NCI-H774 (cell line): ENCODE data around the gene ANKZF1.
"Not testable (repeated sequence)": the region's sequence is repeated elsewhere in the genome, so short reads cannot be mapped to it uniquely, and the experiment has no call there.

Experiments
- DNase-seq: peaks from one replicate; lab custom pipeline; 2025; lab: John Stamatoyannopoulos, UW

Gene ANKZF1, protein sequence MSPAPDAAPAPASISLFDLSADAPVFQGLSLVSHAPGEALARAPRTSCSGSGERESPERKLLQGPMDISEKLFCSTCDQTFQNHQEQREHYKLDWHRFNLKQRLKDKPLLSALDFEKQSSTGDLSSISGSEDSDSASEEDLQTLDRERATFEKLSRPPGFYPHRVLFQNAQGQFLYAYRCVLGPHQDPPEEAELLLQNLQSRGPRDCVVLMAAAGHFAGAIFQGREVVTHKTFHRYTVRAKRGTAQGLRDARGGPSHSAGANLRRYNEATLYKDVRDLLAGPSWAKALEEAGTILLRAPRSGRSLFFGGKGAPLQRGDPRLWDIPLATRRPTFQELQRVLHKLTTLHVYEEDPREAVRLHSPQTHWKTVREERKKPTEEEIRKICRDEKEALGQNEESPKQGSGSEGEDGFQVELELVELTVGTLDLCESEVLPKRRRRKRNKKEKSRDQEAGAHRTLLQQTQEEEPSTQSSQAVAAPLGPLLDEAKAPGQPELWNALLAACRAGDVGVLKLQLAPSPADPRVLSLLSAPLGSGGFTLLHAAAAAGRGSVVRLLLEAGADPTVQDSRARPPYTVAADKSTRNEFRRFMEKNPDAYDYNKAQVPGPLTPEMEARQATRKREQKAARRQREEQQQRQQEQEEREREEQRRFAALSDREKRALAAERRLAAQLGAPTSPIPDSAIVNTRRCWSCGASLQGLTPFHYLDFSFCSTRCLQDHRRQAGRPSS

DNA sequence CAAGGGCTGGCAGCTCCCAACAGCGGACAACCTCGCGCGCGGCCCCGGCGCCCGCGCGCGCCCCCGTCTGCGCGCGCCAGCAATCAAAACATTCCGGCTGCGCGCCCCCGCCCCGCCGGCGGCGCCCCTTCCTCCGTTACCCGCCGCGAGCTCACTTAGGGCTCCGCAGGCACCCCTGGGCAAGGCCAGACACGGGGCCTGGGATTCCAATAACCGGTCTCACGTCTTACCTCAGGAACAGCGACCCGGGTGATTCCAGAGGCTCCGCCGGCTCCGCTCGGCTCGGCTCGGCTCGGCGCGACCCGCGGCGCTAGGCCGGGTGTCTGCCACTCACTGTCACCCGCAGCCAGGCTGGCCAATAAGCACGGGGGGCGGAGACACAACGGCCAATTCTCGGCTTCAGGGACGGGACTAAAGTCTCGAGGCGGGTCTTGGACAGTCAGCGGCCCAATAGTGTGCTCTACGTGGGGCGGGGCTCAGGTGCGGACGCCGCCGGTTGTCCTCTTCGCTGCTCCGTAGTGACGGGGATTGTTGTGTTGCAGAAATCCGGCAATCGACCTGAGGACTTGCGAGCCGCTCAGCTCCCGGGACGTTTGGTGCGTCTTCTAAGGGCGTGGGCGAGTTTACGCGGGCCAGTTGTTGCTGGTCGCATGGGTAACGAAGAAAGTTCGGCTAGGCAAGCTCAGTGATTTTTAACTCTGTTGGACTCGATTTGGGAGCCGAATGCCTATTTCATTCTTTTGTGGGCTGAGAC is at the start of gene ANKZF1, which contains the start of gene ATG9A:
ANKZF1 (plus strand) TSS at position 502 of the 754 bp plus-strand sequence. CDS start 452 bp downstream, outside the sequence.
ATG9A (minus strand) TSS at position 332 of the 754 bp plus-strand sequence. CDS start 1,612 bp downstream, outside the sequence.
- peak; percentile 98 for DNase-seq

DNA sequence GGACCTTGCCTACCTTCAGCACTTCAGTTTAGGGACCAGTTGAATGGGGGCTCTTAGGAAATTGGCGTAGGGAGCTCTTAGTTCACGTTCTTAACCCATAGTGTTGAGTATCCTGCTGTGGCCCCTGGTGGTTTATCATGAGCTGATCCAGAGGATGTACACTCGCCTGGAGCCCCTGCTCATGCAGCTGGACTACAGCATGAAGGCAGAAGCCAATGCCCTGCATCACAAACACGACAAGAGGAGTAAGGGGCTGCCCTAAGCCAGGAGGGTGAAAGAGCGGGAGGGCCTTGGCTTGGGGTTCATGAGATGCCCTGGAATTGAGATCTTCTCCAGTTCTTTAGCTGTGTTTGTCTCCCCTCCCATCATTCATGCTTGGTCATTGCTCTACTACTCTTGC is 48.6 kb upstream of the ANKZF1 start:
- DNase-seq, result no peak

DNA sequence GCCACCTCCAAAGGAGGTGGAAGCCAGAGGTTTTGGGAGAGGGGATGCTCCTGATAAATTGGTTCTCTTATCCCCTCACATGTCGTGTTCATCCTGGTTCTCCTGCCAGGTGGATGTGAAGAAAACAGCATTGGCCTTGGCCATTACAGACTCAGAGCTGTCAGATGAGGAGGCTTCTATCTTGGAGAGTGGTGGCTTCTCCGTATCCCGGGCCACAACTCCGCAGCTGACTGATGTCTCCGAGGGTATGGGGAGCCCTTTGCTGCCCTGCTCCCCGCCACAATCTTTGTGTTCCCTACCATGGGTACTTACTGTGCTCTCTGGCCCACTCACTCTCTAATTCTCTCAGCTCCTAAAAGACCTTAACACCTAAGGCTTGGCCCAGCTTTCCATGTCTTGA is 48.1 kb upstream of the ANKZF1 start:
- DNase-seq, result no peak

DNA sequence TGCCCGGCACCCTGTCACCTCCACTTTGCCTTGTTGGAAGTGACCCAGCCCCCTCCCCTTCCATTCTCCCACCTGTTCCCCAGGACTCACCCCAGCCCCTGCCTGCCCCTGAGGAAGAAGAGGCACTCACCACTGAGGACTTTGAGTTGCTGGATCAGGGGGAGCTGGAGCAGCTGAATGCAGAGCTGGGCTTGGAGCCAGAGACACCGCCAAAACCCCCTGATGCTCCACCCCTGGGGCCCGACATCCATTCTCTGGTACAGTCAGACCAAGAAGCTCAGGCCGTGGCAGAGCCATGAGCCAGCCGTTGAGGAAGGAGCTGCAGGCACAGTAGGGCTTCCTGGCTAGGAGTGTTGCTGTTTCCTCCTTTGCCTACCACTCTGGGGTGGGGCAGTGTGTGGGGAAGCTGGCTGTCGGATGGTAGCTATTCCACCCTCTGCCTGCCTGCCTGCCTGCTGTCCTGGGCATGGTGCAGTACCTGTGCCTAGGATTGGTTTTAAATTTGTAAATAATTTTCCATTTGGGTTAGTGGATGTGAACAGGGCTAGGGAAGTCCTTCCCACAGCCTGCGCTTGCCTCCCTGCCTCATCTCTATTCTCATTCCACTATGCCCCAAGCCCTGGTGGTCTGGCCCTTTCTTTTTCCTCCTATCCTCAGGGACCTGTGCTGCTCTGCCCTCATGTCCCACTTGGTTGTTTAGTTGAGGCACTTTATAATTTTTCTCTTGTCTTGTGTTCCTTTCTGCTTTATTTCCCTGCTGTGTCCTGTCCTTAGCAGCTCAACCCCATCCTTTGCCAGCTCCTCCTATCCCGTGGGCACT is 47.1 kb upstream of the ANKZF1 start:
- no peak for DNase-seq

DNA sequence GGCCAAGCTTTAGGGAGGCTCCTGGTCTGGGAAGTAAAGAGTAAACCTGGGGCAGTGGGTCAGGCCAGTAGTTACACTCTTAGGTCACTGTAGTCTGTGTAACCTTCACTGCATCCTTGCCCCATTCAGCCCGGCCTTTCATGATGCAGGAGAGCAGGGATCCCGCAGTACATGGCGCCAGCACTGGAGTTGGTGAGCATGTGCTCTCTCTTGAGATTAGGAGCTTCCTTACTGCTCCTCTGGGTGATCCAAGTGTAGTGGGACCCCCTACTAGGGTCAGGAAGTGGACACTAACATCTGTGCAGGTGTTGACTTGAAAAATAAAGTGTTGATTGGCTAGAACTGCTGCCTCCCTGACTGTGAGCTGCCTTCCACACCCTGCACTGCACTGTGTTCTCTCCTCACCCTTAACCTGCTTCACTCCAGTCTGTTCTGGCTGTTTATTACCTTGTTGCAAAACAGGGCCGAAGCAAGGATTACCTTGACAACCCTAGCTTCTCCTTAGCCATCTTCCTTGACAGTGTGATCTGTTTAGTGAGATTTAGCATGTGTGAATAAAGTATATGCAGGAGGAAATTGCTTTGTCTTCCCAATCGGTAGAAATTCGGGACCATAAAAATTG is 46.3 kb upstream of the ANKZF1 start:
- no peak for DNase-seq

DNA sequence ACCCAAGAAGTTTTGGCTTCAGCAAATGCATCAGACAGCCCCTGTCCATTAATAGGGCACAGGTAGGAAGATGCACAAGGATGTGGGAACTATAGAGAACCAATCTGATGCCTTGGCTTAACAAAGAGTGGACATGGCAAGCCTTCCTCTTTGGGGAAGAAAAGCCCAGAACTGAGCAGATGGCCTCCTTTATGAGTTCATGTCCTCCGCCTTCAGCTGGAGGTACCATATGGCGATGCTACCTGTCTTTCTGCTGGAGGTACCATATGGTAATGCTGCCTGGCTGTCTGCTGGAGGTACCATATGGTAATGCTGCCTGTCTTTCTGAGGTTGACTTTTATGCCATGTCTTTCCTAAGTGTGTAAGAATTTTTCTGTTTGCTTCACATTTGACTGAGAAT is 45.5 kb upstream of the ANKZF1 start:
- DNase-seq, result no peak

DNA sequence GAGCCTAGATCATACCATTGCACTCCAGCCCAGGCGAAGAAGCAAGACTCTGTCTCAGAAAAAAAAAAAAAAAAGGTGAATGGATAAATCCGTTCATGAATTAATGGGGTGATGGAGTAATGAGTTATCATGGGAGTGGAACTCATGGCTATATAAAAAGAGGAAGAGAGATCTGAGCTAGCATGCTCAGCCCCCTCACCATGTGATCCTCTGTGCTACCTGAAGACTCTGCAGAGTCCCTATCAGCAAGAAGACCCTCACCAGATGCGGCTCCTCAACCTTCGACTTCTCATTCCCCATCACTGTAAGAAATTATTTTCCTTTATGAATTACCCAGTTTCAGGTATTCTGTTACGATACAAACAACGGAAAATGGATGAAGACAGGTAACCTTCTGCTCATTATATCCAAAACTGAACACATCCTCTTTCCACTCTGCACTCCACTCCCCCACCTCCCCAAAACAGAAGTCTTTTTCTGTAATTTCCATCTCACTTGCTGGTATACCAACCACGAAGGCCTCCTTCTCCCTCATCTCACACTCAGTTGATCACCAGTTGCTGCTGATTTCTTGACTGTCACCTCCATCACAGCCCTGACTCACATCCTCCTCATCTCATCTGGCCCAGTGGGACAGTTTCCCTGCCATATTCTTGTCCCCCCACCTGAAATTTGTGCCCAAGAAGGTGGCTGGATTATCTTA is 42.7 kb upstream of the ANKZF1 start:
- DNase-seq, result no peak

DNA sequence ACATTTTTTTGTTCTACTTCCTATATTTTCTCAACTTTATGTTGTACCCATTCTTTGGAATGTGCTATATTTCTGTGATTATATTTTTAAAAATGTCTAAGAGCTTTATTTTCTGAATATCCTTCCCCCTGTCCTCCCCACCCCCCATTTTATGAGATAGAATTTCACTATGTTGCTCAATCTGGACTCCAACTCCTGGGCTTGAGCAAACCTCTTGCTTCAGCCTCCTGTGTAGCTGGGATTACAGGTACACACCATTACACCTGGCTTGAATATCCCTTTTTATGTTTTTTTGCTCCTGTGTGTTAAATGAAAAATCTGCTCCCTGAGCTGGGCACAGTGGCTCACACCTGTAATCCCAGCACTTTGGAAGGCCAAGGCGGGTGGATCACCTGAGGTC is 32.2 kb upstream of the ANKZF1 start:
- DNase-seq, result no peak

DNA sequence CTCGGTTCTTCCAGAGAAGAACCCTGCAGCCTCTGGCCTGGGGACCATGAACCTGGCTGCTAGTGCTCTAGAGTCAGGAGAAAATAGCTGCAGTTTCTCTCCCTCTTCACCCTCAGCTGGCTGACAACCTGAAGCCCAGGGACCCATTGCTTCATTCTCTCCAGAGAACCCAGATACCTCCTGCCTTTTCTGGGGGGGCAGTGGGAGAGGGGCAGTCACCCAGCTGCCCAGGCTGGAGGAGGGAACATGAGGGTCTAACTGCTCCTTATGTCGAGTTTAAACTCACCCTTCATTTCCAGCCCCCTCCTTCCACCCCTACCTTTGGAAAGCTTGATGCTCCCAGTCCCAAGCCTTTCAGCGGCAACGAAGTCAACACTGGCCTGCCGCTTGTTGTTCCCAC is 30.6 kb upstream of the ANKZF1 start:
- no peak for DNase-seq

DNA sequence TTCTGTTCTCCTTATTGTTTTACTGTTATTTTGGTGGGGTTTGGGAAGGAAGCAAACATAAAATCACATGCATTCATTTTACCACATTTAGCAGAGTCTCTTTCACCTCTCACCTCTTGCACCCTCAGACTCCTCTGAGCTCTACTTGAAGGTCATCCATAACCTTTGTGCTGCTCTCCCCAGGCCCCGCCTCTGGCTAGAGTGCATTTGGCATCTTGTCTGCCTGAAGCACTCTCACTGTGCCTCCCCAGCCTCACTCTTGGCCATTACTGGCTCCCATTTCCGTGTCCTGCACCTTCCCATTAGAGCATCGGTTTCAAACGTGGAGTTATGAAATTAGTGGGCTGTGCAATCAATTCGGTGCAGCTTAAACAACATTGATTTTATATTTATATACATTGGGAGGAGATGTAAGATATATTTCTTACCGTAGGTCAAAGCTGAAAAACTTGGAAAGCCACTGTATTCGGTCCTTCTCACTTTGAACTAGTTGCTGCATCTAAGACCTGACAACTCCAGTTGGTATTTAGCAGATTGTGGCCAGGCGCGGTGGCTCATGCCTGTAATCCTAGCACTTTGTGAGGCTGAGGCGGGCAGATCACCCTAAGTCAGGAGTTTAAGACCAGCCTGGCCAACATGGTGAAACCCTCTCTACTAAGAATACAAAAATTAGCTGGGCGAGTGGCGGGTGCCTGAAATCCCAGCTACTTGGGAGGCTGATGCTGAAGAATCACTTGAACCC is 30.0 kb upstream of the ANKZF1 start:
- no peak for DNase-seq

DNA sequence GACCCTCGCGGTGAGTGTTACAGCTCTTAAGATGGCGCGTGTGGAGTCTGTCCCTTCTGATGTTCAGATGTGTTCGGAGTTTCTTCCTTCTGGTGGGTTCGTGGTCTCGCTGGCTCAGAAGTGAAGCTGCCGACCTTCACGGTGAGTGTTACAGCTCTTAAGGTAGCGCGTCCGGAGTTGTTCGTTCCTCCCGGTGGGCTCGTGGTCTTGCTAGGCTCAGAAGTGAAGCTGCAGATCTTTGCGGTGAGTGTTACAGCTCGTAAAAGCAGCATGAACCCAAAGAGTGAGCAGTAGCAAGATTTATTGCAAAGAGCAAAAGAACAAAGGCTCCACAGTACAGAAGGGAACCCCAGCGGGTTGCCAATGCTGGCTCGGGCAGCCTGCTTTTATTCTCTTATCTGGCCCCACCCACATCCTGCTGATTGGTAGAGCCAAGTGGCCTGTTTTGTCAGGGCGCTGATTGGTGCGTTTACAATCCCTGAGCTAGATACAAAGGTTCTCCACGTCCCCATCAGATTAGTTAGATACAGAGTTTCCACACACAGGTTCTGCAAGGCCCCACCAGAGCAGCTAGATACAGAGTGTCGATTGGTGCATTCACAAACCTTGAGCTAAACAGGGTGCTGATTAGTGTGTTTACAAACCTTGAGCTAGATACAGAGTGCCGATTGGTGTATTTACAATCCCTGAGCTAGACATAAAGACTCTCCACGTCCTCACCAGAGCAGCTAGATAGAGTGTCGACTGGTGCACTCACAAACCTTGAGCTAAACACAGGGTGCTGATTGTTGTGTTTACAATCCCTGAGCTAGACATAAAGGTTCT is 28.9 kb upstream of the ANKZF1 start:
- not testable (repeated sequence) for DNase-seq

DNA sequence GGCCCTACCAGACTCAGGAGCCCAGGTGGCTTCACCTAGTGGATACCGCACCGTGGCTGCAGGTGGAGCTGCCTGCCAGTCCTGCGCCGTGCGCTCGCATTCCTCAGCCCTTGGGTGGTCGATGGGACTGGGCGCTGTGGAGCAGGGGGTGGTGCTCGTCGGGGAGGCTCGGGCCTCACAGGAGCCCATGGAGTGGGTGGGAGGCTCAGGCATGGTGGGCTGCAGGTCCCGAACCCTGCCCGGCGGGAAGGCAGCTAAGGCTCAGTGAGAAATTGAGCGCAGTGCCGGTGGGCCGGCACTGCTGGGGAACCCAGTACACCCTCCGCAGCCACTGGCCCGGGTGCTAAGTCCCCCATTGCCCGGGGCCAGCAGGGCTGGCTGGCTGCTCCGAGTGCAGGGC is 28.3 kb upstream of the ANKZF1 start:
- not testable (repeated sequence) for DNase-seq

DNA sequence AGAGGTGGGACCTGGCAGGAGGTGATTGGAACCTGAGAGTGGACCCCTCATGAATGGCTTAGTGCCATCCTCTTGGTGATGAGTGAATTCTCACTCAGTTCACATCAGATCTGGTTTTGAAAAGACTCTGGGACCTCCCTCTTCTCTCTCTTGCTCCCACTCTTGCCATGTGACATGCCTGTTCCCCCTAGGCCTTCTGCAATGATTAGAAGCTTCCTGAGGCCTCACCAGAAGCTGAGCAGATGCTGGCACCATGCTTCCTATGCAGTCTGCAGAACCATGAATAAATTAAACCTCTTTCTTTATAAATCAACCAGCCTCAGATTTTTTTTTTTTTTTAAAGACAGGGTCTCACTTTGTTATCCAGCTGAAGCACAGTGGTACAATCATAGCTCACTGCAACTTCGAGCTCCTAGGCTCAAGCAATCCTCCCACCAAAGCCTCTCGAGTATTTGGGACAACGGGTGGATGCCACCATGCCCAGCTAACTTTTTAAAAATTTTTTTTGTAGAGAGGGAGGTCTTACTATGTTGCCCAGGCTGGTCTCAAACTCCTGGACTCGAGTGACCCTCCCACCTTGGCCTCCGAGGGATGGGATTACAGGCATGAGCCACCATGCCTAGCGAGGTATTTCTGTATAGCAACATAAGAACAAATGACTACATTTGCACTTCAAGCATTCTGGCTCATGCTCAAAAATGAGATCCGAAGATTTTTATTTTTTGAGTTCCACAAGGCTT is 25.0 kb upstream of the ANKZF1 start:
- DNase-seq, result no peak

DNA sequence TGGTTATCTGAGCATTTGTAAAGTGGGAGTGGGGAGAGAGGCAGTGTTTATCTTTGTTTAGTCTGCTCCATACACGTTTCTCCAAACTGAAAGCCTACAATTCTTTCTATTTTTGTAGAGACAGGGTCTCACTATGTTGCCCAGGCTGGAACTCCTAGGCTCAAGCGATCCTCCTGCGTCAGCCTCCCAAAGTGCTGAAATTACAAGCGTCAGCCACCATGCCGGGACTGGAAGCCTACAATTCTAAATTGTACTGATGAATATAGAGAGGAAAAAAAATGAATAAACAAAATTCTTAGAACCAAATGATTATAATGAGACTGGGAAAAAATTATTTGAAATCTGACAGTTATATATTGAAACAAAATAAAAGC is 24.5 kb upstream of the ANKZF1 start:
- DNase-seq, result no peak

DNA sequence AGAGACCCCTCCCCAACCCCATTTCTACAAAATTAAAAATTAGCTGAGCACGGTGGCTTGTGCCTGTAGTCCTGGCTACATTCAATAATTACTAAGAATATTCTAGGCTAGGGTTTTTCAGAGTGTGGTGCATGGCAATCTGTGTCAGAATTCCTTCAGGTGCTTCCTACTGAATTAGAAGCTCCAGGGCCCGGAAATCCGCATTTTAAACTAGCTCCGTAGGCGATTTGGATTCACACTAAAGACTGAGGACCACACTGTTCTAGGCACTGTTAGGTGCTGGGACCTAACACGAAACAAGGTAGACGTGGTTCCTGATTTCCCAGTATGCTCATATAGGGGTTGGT is 23.7 kb upstream of the ANKZF1 start:
- DNase-seq, result no peak

DNA sequence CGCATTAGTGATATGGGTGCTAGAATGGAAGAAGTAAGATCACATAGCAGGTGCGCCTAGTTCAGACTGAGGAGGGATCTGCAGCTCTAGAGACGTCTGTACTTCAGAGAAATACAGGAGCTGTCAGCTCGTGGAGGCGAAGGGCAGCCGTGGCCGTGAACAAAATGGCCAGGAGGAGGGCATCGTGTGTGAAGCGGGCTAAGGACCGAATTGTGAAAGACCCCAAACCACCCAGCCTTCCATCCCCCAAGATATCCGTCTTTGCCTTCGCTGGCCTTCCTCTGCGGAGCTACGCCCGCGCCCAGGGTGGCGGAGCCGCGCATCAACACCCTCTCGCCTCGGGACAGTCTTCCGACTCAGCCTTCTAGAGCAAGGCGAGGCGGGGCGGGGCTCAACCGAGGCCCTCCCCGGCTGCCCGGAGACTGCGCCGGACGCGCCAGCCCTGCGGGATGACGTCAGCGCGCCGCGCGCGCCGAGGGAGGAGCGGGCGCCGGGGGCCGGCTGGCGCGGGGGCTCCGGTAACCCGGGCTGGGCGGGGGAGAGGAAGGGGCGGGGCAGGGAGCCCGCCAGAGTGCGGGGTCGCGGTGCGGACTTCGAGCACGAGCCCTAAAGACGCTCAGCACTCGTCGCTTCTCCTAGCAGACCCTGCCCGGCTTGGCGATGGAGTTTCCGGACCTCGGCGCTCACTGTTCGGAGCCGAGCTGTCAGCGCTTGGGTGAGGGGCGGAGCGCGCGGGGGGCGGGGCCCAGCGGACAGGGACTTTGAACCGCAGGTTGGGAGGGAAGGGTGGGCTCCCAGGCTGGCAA is 23.1 kb upstream of the ANKZF1 start, which contains the start of gene ZFAND2B:
ZFAND2B (plus strand) TSS at position 455 of the 806 bp plus-strand sequence; CDS start at position 661, 206 bp downstream.
- DNase-seq, result peak; percentile 92

DNA sequence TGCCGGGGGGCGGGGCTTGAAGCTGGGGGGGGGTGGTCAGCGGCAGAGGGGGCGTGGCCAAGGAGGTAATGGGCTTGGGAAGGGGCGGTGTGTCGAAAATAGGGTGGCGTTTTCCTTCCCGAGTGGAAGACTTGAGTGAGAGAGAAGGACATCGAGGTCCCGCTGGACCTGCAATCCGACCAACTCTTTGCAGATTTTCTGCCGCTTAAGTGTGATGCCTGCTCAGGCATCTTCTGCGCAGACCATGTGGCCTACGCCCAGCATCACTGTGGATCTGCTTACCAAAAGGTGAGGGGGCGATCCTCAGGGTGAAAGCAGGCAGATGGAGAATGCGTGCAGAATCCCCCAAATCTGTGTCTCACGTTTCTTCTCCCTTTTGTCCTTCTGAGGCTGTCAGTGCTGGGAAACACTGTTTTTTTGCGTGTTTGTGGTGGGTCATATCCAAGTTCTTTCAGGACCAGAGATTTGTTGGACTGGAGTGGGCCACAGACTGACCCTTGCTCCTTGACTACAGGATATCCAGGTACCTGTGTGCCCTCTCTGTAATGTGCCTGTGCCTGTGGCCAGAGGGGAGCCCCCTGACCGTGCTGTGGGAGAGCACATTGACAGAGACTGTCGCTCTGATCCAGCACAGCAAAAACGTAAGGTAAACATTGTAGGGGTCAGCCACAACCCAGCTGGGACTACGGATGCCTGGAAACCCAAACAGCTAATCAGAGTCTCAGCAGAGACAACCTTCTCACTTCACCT is 22.3 kb upstream of the ANKZF1 start:
- DNase-seq, result no peak
